HepG2 (cell line): ENCODE measurements around the gene TRIP6. TPM values are rescaled to one million over a fixed set of nuclear protein-coding genes. Genes with fewer than 3 reads are reported as not detected.

ENCODE experiments used
- BORCS8-MEF2B ChIP-seq: sonication (generic); formaldehyde crosslinking; IDR thresholded peaks from 2 replicates; pipeline ENCODE4 v1.8.0; 2022; ENCODE audit warnings: mild to moderate bottlenecking, missing genetic modification reagents
- BRCA1 ChIP-seq: sonication (generic); formaldehyde crosslinking; IDR thresholded peaks from 2 replicates; pipeline ENCODE4 v1.4.0; 2020; ENCODE audit warnings: missing genetic modification reagents
- ISX ChIP-seq: sonication (generic); formaldehyde crosslinking; conservative IDR thresholded peaks from 2 replicates; pipeline ENCODE4 v1.5.0; 2020; ENCODE audit warnings: missing genetic modification reagents
- NFRKB ChIP-seq: fragments of 450-650 bp; IDR thresholded peaks from 2 replicates; pipeline ENCODE4 v1.6.1; 2017
- NFYC ChIP-seq: IDR thresholded peaks from 2 replicates; pipeline ENCODE4 v1.6.1; 2016; ENCODE audit warnings: missing genetic modification reagents, missing compliant biosample characterization
- RAD51 ChIP-seq: fragments of 450-650 bp; IDR thresholded peaks from 2 replicates; pipeline ENCODE4 v1.6.1; 2016; ENCODE audit warnings: borderline replicate concordance
- RBAK ChIP-seq: sonication (generic); formaldehyde crosslinking; IDR thresholded peaks from 2 replicates; pipeline ENCODE4 v1.5.1; 2020; ENCODE audit warnings: mild to moderate bottlenecking, missing genetic modification reagents
- SAFB2 ChIP-seq: sonication (generic); formaldehyde crosslinking; IDR thresholded peaks from 2 replicates; pipeline ENCODE4 v1.5.1; 2020; ENCODE audit warnings: missing genetic modification reagents, low read depth, mild to moderate bottlenecking, borderline replicate concordance
- SSRP1 ChIP-seq: IDR thresholded peaks from 2 replicates; pipeline ENCODE4 v1.6.1; 2016; ENCODE audit warnings: control low read depth
- TAF15 ChIP-seq: fragments of 200-400 bp; formaldehyde crosslinking; IDR thresholded peaks from one replicate; pipeline ENCODE4 v1.6.1; 2018; ENCODE audit warnings: mild to moderate bottlenecking, low read depth, low read length; ENCODE audit not compliant: poor library complexity, severe bottlenecking
- ZFP62 ChIP-seq: sonication (generic); formaldehyde crosslinking; IDR thresholded peaks from 2 replicates; pipeline ENCODE4 v1.4.0; 2020; ENCODE audit warnings: missing genetic modification reagents
- ZNF136 ChIP-seq: sonication (generic); formaldehyde crosslinking; IDR thresholded peaks from 2 replicates; pipeline ENCODE4 v1.8.1; 2022; ENCODE audit warnings: low read depth, mild to moderate bottlenecking, moderate library complexity, missing genetic modification reagents
- ZNF570 ChIP-seq: sonication (generic); formaldehyde crosslinking; IDR thresholded peaks from 2 replicates; pipeline ENCODE4 v1.4.0; 2020; ENCODE audit warnings: mild to moderate bottlenecking, missing genetic modification reagents, borderline replicate concordance
- ZNF619 ChIP-seq: sonication (generic); formaldehyde crosslinking; IDR thresholded peaks from 2 replicates; pipeline ENCODE4 v1.4.0; 2020; ENCODE audit warnings: mild to moderate bottlenecking, missing genetic modification reagents
- polyA plus RNA-seq, 8 experiments: library from polyadenylated mRNA; depleted of rRNA in 3 of 8; stranded (reverse) in 7 of 8; unstranded in 1 of 8; fragments of >200 nt; fragmentation: Illumina TruSeq in 4 of 8; extraction: Trizol in 4 of 8; gene quantifications; 2 replicates each; pipeline versions ENCODE4 v1.2.1 to v1.2.3, GENCODE V29; 2011 to 2016; ENCODE audit warnings: low read depth in 4 of 8, missing spikeins in 1 of 8, mixed read lengths in 1 of 8; ENCODE audit not compliant: insufficient read depth in 1 of 8
- total RNA-seq, 5 experiments: library from RNA; depleted of rRNA; stranded (reverse); fragments of >200 nt; fragmentation: Illumina TruSeq; extraction: Trizol; gene quantifications; 2 replicates each; pipeline ENCODE4 v1.2.3, GENCODE V29; 2016; ENCODE audit warnings: low read depth in 1 of 5
- TF ChIP-seq, protein P1 (sequence below): sonication (generic); formaldehyde crosslinking; IDR thresholded peaks from 2 replicates; pipeline ENCODE4 v1.9.0; 2021; ENCODE audit warnings: mild to moderate bottlenecking, missing genetic modification reagents
- TF ChIP-seq, protein P2 (sequence below): sonication (generic); formaldehyde crosslinking; conservative IDR thresholded peaks from 2 replicates; pipeline ENCODE4 v1.5.0; 2020; ENCODE audit warnings: missing genetic modification reagents
- TF ChIP-seq, protein P3 (sequence below): sonication (generic); formaldehyde crosslinking; IDR thresholded peaks from 2 replicates; pipeline ENCODE4 v1.8.0; 2022; ENCODE audit warnings: missing genetic modification reagents, mild to moderate bottlenecking, borderline replicate concordance

Gene TRIP6
- total and polyA plus RNA-seq, 2 of the 13 experiments (the other 11 are each of a cell fraction or from before 2014, with no cell fraction given): 0.34 to 0.38 TPM

DNA sequence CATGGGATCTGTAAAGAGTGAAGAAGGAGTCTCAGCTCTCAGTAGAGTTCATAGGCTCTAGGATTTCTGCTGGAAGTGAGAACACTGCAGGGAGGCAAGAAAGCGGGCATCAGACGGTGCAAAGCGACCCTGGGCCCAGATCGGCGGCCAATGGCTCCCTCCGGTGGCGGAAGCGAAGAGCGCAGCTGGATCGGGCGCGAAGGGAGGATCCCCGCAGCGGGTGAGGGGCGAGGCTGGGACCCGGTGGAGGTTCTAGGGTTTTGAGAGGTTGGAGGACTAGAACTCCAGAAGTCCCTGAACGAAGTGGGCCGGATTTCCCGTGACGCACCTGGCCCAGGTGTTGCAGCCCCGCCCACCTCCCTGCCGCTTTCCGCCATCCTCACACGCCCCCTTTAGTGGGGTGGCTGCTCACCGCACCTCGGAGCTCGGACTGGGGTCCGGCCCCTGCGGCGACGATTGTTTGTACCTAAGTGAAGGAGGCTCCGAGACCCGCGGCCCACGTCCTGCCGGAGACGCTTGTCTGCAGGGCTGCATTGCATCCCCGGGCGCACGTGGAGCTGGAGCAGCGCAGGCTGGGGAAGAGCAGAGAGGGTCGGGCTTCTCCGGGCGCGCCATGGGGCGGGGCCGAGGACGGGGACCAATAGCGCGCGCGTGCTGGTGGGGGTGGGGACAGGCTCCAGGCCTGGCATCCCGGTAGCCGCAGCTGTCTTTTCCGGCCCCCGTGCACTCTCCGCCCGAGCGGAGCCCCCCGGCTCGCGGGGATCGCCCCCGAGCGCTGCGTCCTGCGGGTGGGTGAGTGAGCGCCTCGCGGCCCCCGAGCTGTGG lies 14.9 kb upstream of the TRIP6 start, which contains the start of gene SLC12A9 (continued):
- TF ChIP-seq, protein P1, sequence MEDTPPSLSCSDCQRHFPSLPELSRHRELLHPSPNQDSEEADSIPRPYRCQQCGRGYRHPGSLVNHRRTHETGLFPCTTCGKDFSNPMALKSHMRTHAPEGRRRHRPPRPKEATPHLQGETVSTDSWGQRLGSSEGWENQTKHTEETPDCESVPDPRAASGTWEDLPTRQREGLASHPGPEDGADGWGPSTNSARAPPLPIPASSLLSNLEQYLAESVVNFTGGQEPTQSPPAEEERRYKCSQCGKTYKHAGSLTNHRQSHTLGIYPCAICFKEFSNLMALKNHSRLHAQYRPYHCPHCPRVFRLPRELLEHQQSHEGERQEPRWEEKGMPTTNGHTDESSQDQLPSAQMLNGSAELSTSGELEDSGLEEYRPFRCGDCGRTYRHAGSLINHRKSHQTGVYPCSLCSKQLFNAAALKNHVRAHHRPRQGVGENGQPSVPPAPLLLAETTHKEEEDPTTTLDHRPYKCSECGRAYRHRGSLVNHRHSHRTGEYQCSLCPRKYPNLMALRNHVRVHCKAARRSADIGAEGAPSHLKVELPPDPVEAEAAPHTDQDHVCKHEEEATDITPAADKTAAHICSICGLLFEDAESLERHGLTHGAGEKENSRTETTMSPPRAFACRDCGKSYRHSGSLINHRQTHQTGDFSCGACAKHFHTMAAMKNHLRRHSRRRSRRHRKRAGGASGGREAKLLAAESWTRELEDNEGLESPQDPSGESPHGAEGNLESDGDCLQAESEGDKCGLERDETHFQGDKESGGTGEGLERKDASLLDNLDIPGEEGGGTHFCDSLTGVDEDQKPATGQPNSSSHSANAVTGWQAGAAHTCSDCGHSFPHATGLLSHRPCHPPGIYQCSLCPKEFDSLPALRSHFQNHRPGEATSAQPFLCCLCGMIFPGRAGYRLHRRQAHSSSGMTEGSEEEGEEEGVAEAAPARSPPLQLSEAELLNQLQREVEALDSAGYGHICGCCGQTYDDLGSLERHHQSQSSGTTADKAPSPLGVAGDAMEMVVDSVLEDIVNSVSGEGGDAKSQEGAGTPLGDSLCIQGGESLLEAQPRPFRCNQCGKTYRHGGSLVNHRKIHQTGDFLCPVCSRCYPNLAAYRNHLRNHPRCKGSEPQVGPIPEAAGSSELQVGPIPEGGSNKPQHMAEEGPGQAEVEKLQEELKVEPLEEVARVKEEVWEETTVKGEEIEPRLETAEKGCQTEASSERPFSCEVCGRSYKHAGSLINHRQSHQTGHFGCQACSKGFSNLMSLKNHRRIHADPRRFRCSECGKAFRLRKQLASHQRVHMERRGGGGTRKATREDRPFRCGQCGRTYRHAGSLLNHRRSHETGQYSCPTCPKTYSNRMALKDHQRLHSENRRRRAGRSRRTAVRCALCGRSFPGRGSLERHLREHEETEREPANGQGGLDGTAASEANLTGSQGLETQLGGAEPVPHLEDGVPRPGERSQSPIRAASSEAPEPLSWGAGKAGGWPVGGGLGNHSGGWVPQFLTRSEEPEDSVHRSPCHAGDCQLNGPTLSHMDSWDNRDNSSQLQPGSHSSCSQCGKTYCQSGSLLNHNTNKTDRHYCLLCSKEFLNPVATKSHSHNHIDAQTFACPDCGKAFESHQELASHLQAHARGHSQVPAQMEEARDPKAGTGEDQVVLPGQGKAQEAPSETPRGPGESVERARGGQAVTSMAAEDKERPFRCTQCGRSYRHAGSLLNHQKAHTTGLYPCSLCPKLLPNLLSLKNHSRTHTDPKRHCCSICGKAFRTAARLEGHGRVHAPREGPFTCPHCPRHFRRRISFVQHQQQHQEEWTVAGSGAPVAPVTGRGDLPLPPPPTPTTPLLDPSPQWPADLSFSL: no peak
- TF ChIP-seq BORCS8-MEF2B (CRISPR knock-in tag): peak; percentile 74; the same call in 1 of the 2 replicates
- 0 out of 2 replicates have a peak, but pooled peaks have one; percentile 65 for TF ChIP-seq ZNF136 (CRISPR knock-in tag)
- TF ChIP-seq ZFP62 (CRISPR knock-in tag): no peak
- TF ChIP-seq ZNF570 (CRISPR knock-in tag): 0 out of 2 replicates have a peak, but pooled peaks have one; percentile 42
- TF ChIP-seq RBAK (CRISPR knock-in tag): no peak
- TF ChIP-seq TAF15: no peak
- peak; percentile 55 for TF ChIP-seq NFYC (CRISPR knock-in tag)
- TF ChIP-seq SSRP1 (CRISPR knock-in tag): no peak
- TF ChIP-seq, protein P2, sequence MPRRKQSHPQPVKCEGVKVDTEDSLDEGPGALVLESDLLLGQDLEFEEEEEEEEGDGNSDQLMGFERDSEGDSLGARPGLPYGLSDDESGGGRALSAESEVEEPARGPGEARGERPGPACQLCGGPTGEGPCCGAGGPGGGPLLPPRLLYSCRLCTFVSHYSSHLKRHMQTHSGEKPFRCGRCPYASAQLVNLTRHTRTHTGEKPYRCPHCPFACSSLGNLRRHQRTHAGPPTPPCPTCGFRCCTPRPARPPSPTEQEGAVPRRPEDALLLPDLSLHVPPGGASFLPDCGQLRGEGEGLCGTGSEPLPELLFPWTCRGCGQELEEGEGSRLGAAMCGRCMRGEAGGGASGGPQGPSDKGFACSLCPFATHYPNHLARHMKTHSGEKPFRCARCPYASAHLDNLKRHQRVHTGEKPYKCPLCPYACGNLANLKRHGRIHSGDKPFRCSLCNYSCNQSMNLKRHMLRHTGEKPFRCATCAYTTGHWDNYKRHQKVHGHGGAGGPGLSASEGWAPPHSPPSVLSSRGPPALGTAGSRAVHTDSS: no peak
- no peak; the same call in 1 of the 2 replicates for TF ChIP-seq SAFB2
- TF ChIP-seq ZNF619 (CRISPR knock-in tag): peak; percentile 62; the same call in 1 of the 2 replicates
- TF ChIP-seq BRCA1 (CRISPR knock-in tag): peak; percentile 56; the same call in 1 of the 2 replicates
- TF ChIP-seq, protein P3, sequence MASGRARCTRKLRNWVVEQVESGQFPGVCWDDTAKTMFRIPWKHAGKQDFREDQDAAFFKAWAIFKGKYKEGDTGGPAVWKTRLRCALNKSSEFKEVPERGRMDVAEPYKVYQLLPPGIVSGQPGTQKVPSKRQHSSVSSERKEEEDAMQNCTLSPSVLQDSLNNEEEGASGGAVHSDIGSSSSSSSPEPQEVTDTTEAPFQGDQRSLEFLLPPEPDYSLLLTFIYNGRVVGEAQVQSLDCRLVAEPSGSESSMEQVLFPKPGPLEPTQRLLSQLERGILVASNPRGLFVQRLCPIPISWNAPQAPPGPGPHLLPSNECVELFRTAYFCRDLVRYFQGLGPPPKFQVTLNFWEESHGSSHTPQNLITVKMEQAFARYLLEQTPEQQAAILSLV (CRISPR knock-in tag): no peak
- no peak for TF ChIP-seq RAD51
- TF ChIP-seq NFRKB: no peak
- TF ChIP-seq ISX: no peak
